KMS-11 (cell line): ENCODE measurements around the gene UBE3B.

Source experiments
- H2AFZ ChIP-seq: fragments of 200-600 bp; sonication (generic); 2 replicates; pipeline ENCODE4 v1.6.1; 2016; ENCODE audit warnings: antibody characterized with exemption, mixed run types, low read depth
- H3K27ac ChIP-seq: fragments of 200-600 bp; sonication (generic); 2 replicates; pipeline ENCODE4 v1.6.1; 2016; ENCODE audit warnings: mild to moderate bottlenecking, mixed run types
- H3K27me3 ChIP-seq: fragments of 200-600 bp; sonication (generic); 2 replicates; pipeline ENCODE4 v1.6.1; 2017; ENCODE audit warnings: mild to moderate bottlenecking, low read depth, mixed run types, moderate library complexity; ENCODE audit not compliant: insufficient read depth
- H3K36me3 ChIP-seq: fragments of 200-600 bp; sonication (generic); 2 replicates; pipeline ENCODE4 v1.6.1; 2017; ENCODE audit warnings: mild to moderate bottlenecking, mixed run types; ENCODE audit not compliant: insufficient read depth
- H3K4me1 ChIP-seq: fragments of 200-600 bp; sonication (generic); 2 replicates; pipeline ENCODE4 v1.6.1; 2016; ENCODE audit warnings: mild to moderate bottlenecking, low read depth, mixed run types; ENCODE audit not compliant: poor library complexity, severe bottlenecking
- H3K4me2 ChIP-seq: fragments of 200-600 bp; sonication (generic); 2 replicates; pipeline ENCODE4 v1.7.0; 2016; ENCODE audit warnings: mild to moderate bottlenecking, mixed run types
- H3K4me3 ChIP-seq: fragments of 200-600 bp; sonication (generic); IDR thresholded peaks from 2 replicates; pipeline ENCODE4 v1.6.1; 2017; ENCODE audit warnings: low read depth, low read length, mixed read lengths; ENCODE audit not compliant: insufficient read depth
- H3K79me2 ChIP-seq: fragments of 200-600 bp; sonication (generic); 2 replicates; pipeline ENCODE4 v1.6.1; 2016; ENCODE audit warnings: low read depth, mixed run types; ENCODE audit not compliant: insufficient read depth
- H3K9ac ChIP-seq: fragments of 200-600 bp; sonication (generic); 2 replicates; pipeline ENCODE4 v1.6.1; 2016; ENCODE audit warnings: mild to moderate bottlenecking, mixed run types
- H4K20me1 ChIP-seq: fragments of 200-600 bp; sonication (generic); 2 replicates; pipeline ENCODE4 v1.6.1; 2016; ENCODE audit warnings: mild to moderate bottlenecking, mixed run types; ENCODE audit not compliant: insufficient read depth
- TF ChIP-seq, protein P1 (sequence below): fragments of 200-600 bp; sonication (generic); conservative IDR thresholded peaks from 2 replicates; pipeline ENCODE4 v1.6.1; 2017; ENCODE audit warnings: low read depth, mild to moderate bottlenecking, antibody characterized with exemption, low read length, moderate library complexity, mixed read lengths

UBE3B gene

GRCh38 chr12:109560867-109561710 is 83.7 kb downstream of the UBE3B start:
- Histone ChIP-seq H3K9ac (no peak overlapping the region), H3K4me1 (no peaks in the 10 kb centered on the region), H3K4me2 (no peak overlapping the region), H3K27ac (no peak overlapping the region), H3K36me3 (no peaks in the 10 kb centered on the region), H3K4me3 (no peak overlapping the region), H4K20me1 (no peaks in the 10 kb centered on the region), H3K79me2 (no peaks in the 10 kb centered on the region), H2AFZ (no peak overlapping the region), H3K27me3 (no peaks in the 10 kb centered on the region)
- TF ChIP-seq, protein P1, sequence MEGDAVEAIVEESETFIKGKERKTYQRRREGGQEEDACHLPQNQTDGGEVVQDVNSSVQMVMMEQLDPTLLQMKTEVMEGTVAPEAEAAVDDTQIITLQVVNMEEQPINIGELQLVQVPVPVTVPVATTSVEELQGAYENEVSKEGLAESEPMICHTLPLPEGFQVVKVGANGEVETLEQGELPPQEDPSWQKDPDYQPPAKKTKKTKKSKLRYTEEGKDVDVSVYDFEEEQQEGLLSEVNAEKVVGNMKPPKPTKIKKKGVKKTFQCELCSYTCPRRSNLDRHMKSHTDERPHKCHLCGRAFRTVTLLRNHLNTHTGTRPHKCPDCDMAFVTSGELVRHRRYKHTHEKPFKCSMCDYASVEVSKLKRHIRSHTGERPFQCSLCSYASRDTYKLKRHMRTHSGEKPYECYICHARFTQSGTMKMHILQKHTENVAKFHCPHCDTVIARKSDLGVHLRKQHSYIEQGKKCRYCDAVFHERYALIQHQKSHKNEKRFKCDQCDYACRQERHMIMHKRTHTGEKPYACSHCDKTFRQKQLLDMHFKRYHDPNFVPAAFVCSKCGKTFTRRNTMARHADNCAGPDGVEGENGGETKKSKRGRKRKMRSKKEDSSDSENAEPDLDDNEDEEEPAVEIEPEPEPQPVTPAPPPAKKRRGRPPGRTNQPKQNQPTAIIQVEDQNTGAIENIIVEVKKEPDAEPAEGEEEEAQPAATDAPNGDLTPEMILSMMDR: no peak

GRCh38 chr12:109561711-109562030 is 84.2 kb downstream of the UBE3B start:
- H3K36me3 ChIP-seq: no peaks in the 10 kb centered on the region

DNA sequence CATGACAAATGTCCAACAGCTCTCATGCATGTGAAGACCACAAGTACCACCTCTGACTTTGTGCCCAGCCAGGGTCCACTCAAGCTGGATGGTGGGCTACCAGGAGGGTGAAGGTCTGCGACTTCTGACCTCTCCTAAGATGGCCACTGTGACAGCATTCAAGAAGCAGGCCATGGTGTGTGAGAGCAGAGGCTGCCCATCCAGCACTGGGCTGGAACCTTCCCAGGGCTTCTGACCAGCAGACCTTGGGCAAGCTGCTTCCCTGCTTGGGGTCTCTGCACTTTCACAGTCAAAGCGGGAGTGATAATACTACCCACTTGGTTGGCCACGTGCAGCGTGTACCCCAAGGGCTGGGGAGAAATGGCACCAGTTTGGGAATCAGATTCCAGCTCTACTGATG is 85.4 kb downstream of the UBE3B start:
- no peak overlapping the region for H2AFZ ChIP-seq
- H3K9ac ChIP-seq: no peak overlapping the region
- TF ChIP-seq, protein P1: no peak
- H3K27ac ChIP-seq: no peak overlapping the region
- no peaks in the 10 kb centered on the region for H3K79me2 ChIP-seq
- no peak overlapping the region for H3K4me3 ChIP-seq
- H3K36me3 ChIP-seq: no peaks in the 10 kb centered on the region
- H3K27me3 ChIP-seq: no peaks in the 10 kb centered on the region
- no peaks in the 10 kb centered on the region for H3K4me1 ChIP-seq
- H3K4me2 ChIP-seq: no peak overlapping the region
- no peaks in the 10 kb centered on the region for H4K20me1 ChIP-seq

More at GRCh38 chr12:109561711-109562030, 84.2 kb downstream of the UBE3B start:
- Histone ChIP-seq H3K4me3 (no peak overlapping the region), H3K79me2 (no peaks in the 10 kb centered on the region), H2AFZ (no peak overlapping the region), H4K20me1 (no peaks in the 10 kb centered on the region), H3K27ac (no peak overlapping the region), H3K27me3 (no peaks in the 10 kb centered on the region), H3K4me1 (no peaks in the 10 kb centered on the region), H3K4me2 (no peak overlapping the region), H3K9ac (no peak overlapping the region)
- TF ChIP-seq, protein P1: no peak

DNA sequence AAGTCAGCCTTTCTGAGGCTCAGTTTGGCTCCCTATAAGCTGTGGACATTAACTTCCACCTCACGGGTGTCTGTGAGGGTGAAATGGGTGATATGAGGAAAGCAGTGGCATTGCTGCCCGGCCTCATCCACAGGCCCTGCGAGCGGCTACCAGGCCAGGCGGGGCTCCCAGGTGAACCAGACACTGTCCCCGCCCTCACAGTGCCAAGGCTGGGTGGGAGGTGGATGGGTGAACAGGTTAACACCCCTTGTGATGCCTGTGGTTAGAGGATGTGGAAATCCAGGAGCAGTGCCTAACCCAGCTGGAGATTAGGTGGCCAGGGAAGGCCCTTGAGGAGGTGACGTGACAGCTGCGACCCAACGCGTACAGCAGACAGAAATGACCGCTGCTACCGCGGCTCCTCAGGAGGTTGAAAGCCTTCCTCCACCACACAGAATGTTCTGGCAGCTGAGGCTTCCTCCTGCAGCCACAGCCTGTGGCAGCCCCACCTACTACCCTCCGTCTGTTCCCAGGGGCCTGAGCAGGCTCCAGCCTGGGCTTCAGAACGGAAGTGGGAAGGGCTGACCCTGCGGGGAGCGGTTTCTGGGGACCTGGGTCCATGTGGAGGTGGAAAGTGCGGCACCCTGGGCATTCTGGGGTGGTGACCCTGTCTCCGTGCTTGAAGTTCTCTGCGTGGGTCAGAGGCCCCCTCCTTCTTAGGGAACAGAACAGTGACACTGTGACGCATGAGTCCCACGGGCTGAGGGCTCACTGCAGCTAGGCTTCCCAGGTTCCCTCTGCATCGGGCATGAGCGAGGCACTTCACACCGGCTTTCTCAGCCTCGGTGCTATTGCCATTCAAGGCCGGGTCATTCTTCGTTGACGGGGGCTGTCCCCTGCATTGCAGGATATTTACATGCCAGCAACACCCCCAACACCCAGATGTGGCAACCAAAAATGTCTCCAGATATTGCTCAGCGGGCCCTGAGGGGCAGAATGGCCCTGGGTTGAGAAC is 86.2 kb downstream of the UBE3B start:
- H3K27me3 ChIP-seq: no peaks in the 10 kb centered on the region
- H3K27ac ChIP-seq: no peak overlapping the region
- no peaks in the 10 kb centered on the region for H4K20me1 ChIP-seq
- no peak overlapping the region for H3K4me3 ChIP-seq
- no peaks in the 10 kb centered on the region for H3K4me1 ChIP-seq
- H3K79me2 ChIP-seq: no peaks in the 10 kb centered on the region
- H3K4me2 ChIP-seq: no peak overlapping the region
- H2AFZ ChIP-seq: no peak overlapping the region
- TF ChIP-seq, protein P1: no peak
- H3K36me3 ChIP-seq: no peaks in the 10 kb centered on the region
- no peak overlapping the region for H3K9ac ChIP-seq
